Measurements from ENCODE around the gene RYR1.

Gene RYR1

DNA sequence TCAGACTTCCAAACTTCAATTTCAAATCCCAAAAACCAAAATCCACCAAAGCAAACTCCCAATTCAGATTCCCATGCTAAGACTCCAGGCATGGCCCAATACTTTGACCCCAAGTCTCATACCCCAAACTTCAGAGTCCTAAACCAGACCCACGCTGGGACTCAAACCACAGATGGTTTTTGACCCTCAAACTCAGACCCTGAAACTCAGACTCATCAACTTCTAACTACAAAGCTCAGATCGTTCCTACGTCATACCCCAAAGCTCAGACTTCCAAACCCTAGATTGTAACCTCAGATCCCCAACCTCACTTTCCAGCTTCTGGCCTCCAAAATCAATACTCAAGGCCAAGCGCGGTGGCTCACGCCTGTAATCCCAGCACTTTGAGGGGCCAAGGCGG is 11.9 kb downstream of the RYR1 start:
- no peaks in the 10 kb centered on the region for H3K36me3 ChIP-seq

DNA sequence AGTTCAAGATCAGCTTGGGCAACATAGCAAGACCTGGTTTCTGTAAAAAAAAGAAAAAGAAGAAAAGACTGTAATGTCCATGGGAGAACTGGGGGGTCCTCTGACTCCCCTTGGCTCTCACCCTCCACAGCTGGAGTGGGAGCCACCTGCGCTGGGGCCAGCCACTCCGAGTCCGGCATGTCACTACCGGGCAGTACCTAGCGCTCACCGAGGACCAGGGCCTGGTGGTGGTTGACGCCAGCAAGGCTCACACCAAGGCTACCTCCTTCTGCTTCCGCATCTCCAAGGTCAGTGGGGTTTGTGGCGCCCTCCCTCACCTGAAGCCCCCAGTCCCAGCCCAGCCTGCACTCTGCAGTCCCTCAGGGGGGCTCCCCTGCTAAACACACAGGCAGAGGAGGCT is 14.7 kb downstream of the RYR1 start:
- TF ChIP-seq, protein P1, sequence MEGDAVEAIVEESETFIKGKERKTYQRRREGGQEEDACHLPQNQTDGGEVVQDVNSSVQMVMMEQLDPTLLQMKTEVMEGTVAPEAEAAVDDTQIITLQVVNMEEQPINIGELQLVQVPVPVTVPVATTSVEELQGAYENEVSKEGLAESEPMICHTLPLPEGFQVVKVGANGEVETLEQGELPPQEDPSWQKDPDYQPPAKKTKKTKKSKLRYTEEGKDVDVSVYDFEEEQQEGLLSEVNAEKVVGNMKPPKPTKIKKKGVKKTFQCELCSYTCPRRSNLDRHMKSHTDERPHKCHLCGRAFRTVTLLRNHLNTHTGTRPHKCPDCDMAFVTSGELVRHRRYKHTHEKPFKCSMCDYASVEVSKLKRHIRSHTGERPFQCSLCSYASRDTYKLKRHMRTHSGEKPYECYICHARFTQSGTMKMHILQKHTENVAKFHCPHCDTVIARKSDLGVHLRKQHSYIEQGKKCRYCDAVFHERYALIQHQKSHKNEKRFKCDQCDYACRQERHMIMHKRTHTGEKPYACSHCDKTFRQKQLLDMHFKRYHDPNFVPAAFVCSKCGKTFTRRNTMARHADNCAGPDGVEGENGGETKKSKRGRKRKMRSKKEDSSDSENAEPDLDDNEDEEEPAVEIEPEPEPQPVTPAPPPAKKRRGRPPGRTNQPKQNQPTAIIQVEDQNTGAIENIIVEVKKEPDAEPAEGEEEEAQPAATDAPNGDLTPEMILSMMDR (IDR thresholded peaks at IDR 0.05; ENCODE audit: low read depth, low read length): no peak
- no peak for DNase-seq
- H3K27ac ChIP-seq: no peak overlapping the region
- H3K4me3 ChIP-seq (ENCODE audit: low read depth, low read length): no peak overlapping the region
- no peaks in the 10 kb centered on the region for H3K9me3 ChIP-seq (ENCODE audit: severe bottlenecking)
- H3K36me3 ChIP-seq: no peaks in the 10 kb centered on the region
- H3K27me3 ChIP-seq (ENCODE audit: insufficient read depth, low read depth, severe bottlenecking): no peaks in the 10 kb centered on the region

More for the DNA sequence above, 11.9 kb downstream of the RYR1 start:
- no peak for DNase-seq
- Histone ChIP-seq H3K27ac (no peak overlapping the region), H3K4me3 (ENCODE audit: low read depth, low read length) (no peak overlapping the region), H3K27me3 (ENCODE audit: insufficient read depth, low read depth, severe bottlenecking) (no peaks in the 10 kb centered on the region), H3K9me3 (ENCODE audit: severe bottlenecking) (no peaks in the 10 kb centered on the region)
- TF ChIP-seq, protein P1 (IDR thresholded peaks at IDR 0.05; ENCODE audit: low read depth, low read length): no peak

DNA sequence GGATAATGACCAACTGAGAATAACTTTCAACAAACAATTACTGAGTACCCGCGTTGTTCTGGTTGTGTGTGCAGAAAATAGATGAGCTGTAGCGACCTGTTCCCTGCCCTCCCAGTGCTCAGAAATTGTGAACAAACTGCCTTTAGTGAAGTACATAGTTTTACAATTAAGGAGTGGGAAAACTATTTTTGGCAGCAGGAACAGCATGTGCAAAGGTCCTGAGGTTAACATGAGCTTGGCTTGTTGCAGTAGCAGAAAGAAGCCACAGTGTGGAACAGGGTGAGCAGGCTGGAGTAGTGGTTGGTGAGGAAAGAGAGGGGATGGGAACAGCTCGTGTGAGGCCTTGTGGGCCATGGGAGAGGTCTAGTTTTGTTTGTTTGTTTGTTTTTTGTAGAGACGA is 16.0 kb downstream of the RYR1 start:
- DNase-seq: no peak
- H3K4me3 ChIP-seq (ENCODE audit: low read depth, low read length): no peak overlapping the region
- H3K27me3 ChIP-seq (ENCODE audit: insufficient read depth, low read depth, severe bottlenecking): no peaks in the 10 kb centered on the region
- no peaks in the 10 kb centered on the region for H3K36me3 ChIP-seq
- no peak overlapping the region for H3K27ac ChIP-seq
- TF ChIP-seq, protein P1 (IDR thresholded peaks at IDR 0.05; ENCODE audit: low read depth, low read length): no peak
- no peaks in the 10 kb centered on the region for H3K9me3 ChIP-seq (ENCODE audit: severe bottlenecking)

DNA sequence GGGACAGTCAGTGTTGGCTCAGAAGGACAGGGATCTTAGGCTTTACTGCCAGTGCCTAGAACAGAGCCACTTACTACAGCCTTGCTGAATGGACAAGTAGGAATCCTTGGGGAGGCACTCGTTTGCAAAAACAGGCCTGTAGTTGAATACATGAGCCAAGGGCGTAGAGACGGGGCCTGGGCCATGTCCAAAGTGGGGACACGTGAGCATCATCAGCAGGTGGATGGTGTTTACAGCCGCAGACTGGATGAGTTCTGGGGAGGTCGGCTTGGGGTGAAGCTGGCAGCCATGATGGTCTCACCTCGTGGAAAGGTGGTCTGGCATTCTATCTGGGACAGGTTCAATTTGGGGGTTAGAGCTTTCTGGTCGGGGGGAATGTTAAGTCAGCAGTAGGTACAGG is 17.5 kb downstream of the RYR1 start:
- no peak for DNase-seq
- Histone ChIP-seq H3K9me3 (ENCODE audit: severe bottlenecking) (no peaks in the 10 kb centered on the region), H3K36me3 (no peaks in the 10 kb centered on the region), H3K27me3 (ENCODE audit: insufficient read depth, low read depth, severe bottlenecking) (no peaks in the 10 kb centered on the region), H3K27ac (no peak overlapping the region), H3K4me3 (ENCODE audit: low read depth, low read length) (no peak overlapping the region)
- TF ChIP-seq, protein P1 (IDR thresholded peaks at IDR 0.05; ENCODE audit: low read depth, low read length): no peak

DNA sequence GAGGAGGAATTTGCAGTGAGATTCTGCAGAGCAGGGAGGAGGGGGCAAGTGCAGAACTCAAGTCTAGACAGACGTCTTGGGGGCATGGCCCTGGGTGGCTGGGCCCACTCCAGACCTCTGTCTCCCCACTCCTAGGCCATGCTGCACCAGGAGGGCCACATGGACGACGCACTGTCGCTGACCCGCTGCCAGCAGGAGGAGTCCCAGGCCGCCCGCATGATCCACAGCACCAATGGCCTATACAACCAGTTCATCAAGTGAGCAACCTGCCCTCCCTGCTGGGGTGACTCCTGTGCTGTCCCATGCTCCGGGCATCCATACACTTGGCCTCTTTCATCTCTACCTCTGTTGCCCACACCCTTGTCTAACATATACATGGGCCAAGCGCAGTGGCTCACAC is 18.1 kb downstream of the RYR1 start:
- H3K9me3 ChIP-seq (ENCODE audit: severe bottlenecking): no peaks in the 10 kb centered on the region
- no peak overlapping the region for H3K27ac ChIP-seq
- no peaks in the 10 kb centered on the region for H3K36me3 ChIP-seq
- H3K27me3 ChIP-seq (ENCODE audit: insufficient read depth, low read depth, severe bottlenecking): no peaks in the 10 kb centered on the region
- no peak for DNase-seq
- H3K4me3 ChIP-seq (ENCODE audit: low read depth, low read length): no peak overlapping the region
- TF ChIP-seq, protein P1 (IDR thresholded peaks at IDR 0.05; ENCODE audit: low read depth, low read length): no peak
